GM19239 (cell line): ENCODE results near the gene HNRNPH2.

Source experiments
- DNase-seq: peaks from one replicate; pipeline ENCODE4 v3.0.0; 2011; ENCODE audit warnings: low spot score; ENCODE audit not compliant: insufficient read length
- FAIRE-seq: peaks from 2 replicates; lab custom pipeline; 2011; peaks lifted over from hg19 to GRCh38; lab: Jason Lieb, UNC

The HNRNPH2 gene

DNA sequence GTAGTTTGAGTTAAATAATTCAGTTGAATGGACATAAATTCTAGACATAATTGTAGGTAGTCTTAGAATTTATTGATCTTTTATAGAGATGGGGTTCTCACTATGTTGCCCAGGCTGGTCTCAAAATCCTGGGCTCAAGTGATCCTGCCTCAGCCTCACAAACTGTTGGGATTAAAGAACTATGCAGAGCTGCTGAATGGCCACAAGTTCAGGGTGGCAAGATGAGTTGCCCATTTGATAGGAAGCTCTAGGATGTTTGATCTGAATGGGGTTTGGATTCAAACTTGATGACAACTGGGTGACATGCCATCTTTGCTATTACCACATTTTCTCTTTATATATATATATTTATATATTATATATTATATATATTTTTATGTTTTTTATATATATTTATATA, 13.7 kb upstream of the HNRNPH2 start:
- FAIRE-seq (no peak), DNase-seq (no peak)

GRCh38 chrX:101395789-101396188, 12.2 kb upstream of the HNRNPH2 start:
- DNase-seq (no peak), FAIRE-seq (no peak)

DNA sequence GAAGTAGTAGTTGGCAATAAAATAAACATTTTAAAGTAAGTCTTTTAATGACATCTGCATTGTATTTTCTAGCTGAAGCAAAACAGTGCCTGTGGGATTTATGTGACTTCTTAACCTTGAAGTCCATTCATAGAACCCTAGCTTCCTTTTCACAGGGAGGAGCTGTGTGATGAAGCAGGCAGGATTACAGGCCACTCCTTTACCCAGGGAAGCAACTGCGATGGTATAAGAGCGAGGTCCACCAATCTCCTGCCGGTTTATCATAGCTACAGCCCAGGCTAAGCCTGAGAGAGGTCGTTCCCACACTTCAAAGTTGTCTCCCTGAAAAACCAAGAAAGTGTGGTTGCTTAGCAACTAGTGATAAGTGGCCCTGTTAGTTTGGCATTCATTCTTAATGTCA, 10.2 kb upstream of the HNRNPH2 start:
- FAIRE-seq (no peak), DNase-seq (no peak)

GRCh38 chrX:101398694-101399093, 9.3 kb upstream of the HNRNPH2 start:
- FAIRE-seq (no peak), DNase-seq (no peak)

GRCh38 chrX:101399825-101400224, 8.2 kb upstream of the HNRNPH2 start:
- no peak for FAIRE-seq
- no peak for DNase-seq

GRCh38 chrX:101407167-101407747, 765 bp upstream of the HNRNPH2 start:
- FAIRE-seq = peak; percentile 55
- DNase-seq = no peak

GRCh38 chrX:101408532-101408841, 465 bp downstream of the HNRNPH2 start:
- FAIRE-seq = no peak
- DNase-seq = no peak

GRCh38 chrX:101409043-101409442, 1.0 kb downstream of the HNRNPH2 start:
- peak; percentile 52 for FAIRE-seq
- DNase-seq = no peak

GRCh38 chrX:101410461-101410860, 2.4 kb downstream of the HNRNPH2 start:
- no peak for DNase-seq
- no peak for FAIRE-seq

DNA sequence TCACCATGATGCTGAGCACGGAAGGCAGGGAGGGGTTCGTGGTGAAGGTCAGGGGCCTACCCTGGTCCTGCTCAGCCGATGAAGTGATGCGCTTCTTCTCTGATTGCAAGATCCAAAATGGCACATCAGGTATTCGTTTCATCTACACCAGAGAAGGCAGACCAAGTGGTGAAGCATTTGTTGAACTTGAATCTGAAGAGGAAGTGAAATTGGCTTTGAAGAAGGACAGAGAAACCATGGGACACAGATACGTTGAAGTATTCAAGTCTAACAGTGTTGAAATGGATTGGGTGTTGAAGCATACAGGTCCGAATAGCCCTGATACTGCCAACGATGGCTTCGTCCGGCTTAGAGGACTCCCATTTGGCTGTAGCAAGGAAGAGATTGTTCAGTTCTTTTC, 4.0 kb downstream of the HNRNPH2 start:
- FAIRE-seq (no peak), DNase-seq (no peak)

- FAIRE-seq (peak; percentile 92), DNase-seq (no peak)
Observed at GRCh38 chrX:101415180-101416145, 7.4 kb downstream of the HNRNPH2 start.

- FAIRE-seq (no peak), DNase-seq (no peak)
Observed at GRCh38 chrX:101416691-101417090, 8.7 kb downstream of the HNRNPH2 start.

DNA sequence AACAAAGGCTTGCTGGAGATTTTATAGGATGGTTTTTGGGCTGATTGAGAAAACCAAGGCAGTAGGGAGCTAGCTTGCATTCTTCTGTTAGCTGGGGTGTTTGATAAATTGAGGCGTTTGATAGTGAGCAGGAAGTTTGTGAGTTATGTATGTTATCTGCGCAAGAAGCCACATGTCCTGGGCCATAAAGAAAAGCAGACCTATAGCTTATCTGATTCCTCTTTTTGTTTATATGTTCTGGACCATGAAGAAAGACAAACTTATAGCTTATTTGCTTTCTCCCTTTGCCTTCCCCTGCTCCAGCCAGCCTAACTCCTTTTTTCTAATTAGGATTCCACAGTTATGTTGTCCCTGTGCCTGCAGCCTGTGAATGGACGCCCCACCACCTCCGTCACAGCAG, 9.2 kb downstream of the HNRNPH2 start:
- DNase-seq = no peak

DNA sequence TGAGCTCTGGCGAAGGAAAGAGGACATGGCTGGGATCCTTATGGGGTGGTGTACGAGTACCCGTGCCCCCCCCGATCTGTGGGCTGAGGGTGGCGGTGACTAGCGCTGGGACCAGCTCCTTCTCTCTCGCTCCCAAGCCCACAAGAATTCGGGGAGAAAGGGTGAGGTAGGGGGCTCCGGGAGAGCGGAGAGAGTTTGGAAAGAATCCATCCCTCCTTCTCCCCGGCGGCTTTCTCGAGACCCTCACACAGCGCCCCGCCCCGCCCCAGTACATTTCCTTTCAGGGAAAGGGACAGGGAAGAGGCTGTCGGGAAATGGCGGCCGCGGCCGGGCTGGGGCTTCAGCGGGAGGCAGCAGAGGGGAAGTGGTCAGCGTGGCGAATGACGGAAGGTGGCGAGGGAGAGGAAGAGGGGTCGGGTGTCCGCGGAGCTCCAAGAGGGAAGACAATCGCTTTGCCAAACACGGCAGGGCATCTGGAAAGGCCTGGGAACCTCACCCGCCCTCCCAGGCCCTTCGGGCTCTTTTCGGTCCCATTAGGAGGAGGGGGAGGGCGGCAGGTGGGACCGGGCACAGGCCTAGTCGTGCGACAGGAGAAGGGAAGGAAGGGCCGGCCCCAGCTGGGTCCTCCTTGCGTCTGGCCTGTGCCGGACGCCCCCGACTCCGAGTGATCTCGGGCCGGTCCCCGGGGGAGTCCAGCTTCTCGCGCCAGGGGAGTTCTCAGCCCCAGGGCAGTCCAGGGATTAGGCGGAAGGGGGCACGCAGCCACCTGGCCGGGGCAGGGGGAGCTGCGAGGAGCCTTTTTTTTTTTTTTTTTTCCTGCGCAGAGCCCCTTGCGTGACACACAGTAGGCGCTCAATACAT, 10.2 kb downstream of the HNRNPH2 start:
- DNase-seq = no peak
- peak; percentile 72 for FAIRE-seq

More for the DNA sequence above, 9.2 kb downstream of the HNRNPH2 start:
- FAIRE-seq = no peak

GRCh38 chrX:101419489-101419888, 11.5 kb downstream of the HNRNPH2 start:
- FAIRE-seq (no peak), DNase-seq (no peak)

DNA sequence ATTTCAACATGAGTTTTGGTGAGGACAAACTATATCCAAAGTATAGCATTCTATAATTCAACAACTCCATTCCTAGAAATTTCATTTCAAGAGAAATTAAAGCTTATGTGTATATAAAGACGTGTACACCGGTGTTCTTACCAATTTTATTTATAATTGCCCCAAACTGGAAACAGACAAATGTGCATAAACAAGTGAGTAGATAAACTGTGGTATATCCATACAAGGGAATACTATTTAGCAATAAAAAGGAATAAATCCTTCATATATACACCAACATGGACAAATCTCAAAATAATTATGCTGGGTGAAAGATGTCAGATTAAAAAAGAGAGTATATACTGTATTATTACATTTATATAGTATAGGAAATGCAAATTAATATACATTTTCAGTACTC, 19.9 kb downstream of the HNRNPH2 start:
- FAIRE-seq (no peak), DNase-seq (no peak)

DNA sequence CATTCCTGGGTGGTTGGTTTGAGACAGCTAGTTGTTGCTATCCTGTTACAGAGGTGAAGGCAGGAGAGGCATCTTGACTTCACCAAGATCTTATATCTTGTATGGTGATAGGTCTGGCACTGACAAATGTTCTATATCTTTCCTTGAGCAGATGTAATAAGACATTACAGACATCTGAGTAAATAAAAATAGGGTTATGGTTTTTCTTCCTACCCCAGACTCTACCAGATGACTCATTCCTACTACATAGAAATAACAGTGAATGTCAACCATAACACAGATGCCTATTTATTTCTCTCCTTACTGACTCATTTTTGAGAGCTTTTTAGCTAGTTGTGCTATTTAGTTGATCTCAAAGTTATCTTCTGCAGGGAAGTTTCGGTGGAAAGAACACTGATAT, 21.9 kb downstream of the HNRNPH2 start:
- no peak for DNase-seq
- no peak for FAIRE-seq

DNA sequence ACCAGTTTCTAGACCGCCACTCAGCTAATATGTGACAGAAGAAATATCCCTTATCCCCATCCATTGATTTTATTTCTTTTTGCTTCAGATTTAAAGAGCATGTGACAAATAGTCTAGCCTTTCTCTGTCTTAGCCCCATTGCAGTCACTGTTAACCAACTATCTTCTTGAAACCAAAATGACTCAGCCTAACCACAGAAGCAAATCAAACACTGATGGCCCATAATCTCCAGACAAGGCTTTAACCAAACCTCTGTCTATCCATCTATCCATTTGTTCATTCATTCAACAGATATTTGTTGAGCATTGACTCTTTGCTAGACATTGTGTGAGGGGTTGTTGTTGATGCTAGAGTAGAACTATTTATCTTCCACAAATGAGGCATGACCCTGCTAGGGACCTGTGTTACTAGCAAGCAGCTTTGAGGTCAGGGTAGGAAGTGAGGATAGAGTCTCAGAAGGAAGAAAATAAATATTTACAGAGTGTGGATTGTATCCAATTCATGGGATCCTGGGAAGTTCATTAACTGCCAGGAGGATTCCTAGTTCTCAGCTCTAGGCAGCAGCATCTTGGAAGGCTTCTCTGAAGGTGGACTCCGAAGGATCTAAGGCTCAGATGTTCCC, 22.5 kb downstream of the HNRNPH2 start:
- no peak for DNase-seq
- FAIRE-seq = no peak

DNA sequence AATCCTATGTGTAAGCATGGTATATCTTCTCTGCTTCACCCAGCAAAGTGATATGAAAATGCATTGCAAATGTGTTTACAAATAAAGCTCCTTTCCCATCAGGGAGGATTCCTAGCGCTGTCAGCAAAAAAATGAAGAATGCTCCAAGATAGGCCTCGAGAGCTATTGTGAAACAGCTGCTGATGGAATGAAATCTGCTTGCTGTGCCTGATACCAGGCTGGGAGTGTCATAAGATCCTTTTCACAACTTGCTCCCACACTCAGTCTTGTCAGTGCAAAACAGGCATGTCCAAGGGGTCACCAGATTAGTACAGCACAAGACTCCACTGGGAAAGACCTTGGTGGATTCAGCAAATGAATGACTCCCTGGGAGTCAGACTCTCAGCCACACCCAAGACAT, 34.1 kb downstream of the HNRNPH2 start:
- no peak for FAIRE-seq
- DNase-seq = no peak

- FAIRE-seq (no peak), DNase-seq (no peak)
Observed at GRCh38 chrX:101449279-101449678, 41.3 kb downstream of the HNRNPH2 start.
